Neural cell (in vitro differentiated cells): Measurements from ENCODE around the gene OR2AT4. TPM values are rescaled to one million over a fixed set of nuclear protein-coding genes. Genes with fewer than 3 reads are reported as not detected.

Source experiments
- H2AFZ ChIP-seq: fragments of 200-600, 300-800 bp; sonication (generic), shearing (Covaris generic); 2 replicates; pipeline ENCODE4 v1.6.0; 2014; ENCODE audit warnings: low read depth, mild to moderate bottlenecking, antibody characterized with exemption, low read length, moderate library complexity
- H3F3A ChIP-seq: fragments of 200-600 bp; shearing (Covaris generic); 2 replicates; pipeline ENCODE4 v1.6.1; 2016; ENCODE audit warnings: mild to moderate bottlenecking, moderate library complexity, mixed read lengths, antibody characterized with exemption, low read length; ENCODE audit not compliant: insufficient read depth, poor library complexity, severe bottlenecking
- H3K27ac ChIP-seq: fragments of 200-600, 300-800 bp; sonication (generic), shearing (Covaris generic); 2 replicates; pipeline ENCODE4 v1.5.1; 2014; ENCODE audit warnings: mild to moderate bottlenecking, low read length, moderate library complexity
- H3K27me3 ChIP-seq: fragments of 300-800, 200-600 bp; sonication (generic), shearing (Covaris generic); 2 replicates; pipeline ENCODE4 v1.6.0; 2014; ENCODE audit warnings: mild to moderate bottlenecking, low read depth, low read length, moderate library complexity; ENCODE audit not compliant: insufficient read depth
- H3K36me3 ChIP-seq: fragments of 300-800, 200-600 bp; sonication (generic), shearing (Covaris generic); 2 replicates; pipeline ENCODE4 v1.5.1; 2014; ENCODE audit warnings: mild to moderate bottlenecking, antibody characterized with exemption, low read length, moderate library complexity; ENCODE audit not compliant: insufficient read depth
- H3K4me2 ChIP-seq: fragments of 300-800, 200-600 bp; sonication (generic), shearing (Covaris generic); 2 replicates; pipeline ENCODE4 v1.6.0; 2014; ENCODE audit warnings: mild to moderate bottlenecking, low read length
- H3K4me3 ChIP-seq: fragments of 300-800, 200-600 bp; sonication (generic), shearing (Covaris generic); 2 replicates; pipeline ENCODE4 v1.5.1; 2014; ENCODE audit warnings: mild to moderate bottlenecking, low read length, moderate library complexity
- H3K79me2 ChIP-seq: fragments of 200-600 bp; shearing (Covaris generic); replicated peaks from 2 replicates; pipeline ENCODE4 v1.6.0; 2014; ENCODE audit warnings: mild to moderate bottlenecking, low read length, moderate library complexity; ENCODE audit not compliant: insufficient read depth
- H3K9ac ChIP-seq: fragments of 300-800, 200-600 bp; sonication (generic), shearing (Covaris generic); 2 replicates; pipeline ENCODE4 v1.6.1; 2016; ENCODE audit warnings: mild to moderate bottlenecking, low read length, mixed read lengths
- H3K9me2 ChIP-seq: fragments of 200-600 bp; shearing (Covaris generic); 2 replicates; pipeline ENCODE4 v1.6.1; 2016; ENCODE audit warnings: mild to moderate bottlenecking, low read length, mixed read lengths; ENCODE audit not compliant: insufficient read depth
- H3K9me3 ChIP-seq: fragments of 200-600, 300-800 bp; sonication (generic), shearing (Covaris generic); 2 replicates; pipeline ENCODE4 v1.6.1; 2016; ENCODE audit warnings: mild to moderate bottlenecking, mixed run types, low read length, moderate library complexity, mixed read lengths
- H4K20me1 ChIP-seq: fragments of 200-600 bp; shearing (Covaris generic); 2 replicates; pipeline ENCODE4 v1.6.1; 2016; ENCODE audit warnings: mild to moderate bottlenecking, mixed run types; ENCODE audit not compliant: insufficient read depth
- EP300 ChIP-seq: fragments of 450-650 bp; conservative IDR thresholded peaks from 2 replicates; pipeline ENCODE4 v1.6.1; 2014; ENCODE audit warnings: antibody characterized with exemption, mild to moderate bottlenecking, moderate library complexity; ENCODE audit not compliant: poor library complexity, severe bottlenecking
- EZH2 ChIP-seq: fragments of 200-600, 300-800 bp; shearing (Covaris generic), sonication (generic); IDR thresholded peaks from 2 replicates; pipeline ENCODE4 v1.6.1; 2014; ENCODE audit warnings: antibody characterized with exemption, low read length, borderline replicate concordance, mild to moderate bottlenecking; ENCODE audit not compliant: insufficient read depth, poor library complexity, severe bottlenecking
- MXI1 ChIP-seq: fragments of 450-650 bp; conservative IDR thresholded peaks from 2 replicates; pipeline ENCODE4 v1.6.1; 2014; ENCODE audit warnings: antibody characterized with exemption, mild to moderate bottlenecking; ENCODE audit not compliant: poor library complexity, severe bottlenecking
- POLR2AphosphoS5 ChIP-seq: IDR thresholded peaks from 2 replicates; pipeline ENCODE4 v1.6.1; 2012
- RAD21 ChIP-seq: fragments of 450-650 bp; conservative IDR thresholded peaks from 2 replicates; pipeline ENCODE4 v1.6.1; 2014; ENCODE audit warnings: antibody characterized with exemption, mild to moderate bottlenecking, moderate library complexity
- SMC3 ChIP-seq: fragments of 450-650 bp; conservative IDR thresholded peaks from 2 replicates; pipeline ENCODE4 v1.6.1; 2014; ENCODE audit warnings: antibody characterized with exemption, mild to moderate bottlenecking, moderate library complexity; ENCODE audit not compliant: poor library complexity
- TAF1 ChIP-seq: IDR thresholded peaks from 2 replicates; pipeline ENCODE4 v1.6.1; 2012; ENCODE audit warnings: low read depth
- polyA plus RNA-seq: library from polyadenylated mRNA; depleted of rRNA; stranded (reverse); fragments of >200 nt; gene quantifications from 2 replicates; pipeline ENCODE4 v1.2.3, GENCODE V29; 2014
- TF ChIP-seq, protein P1 (sequence below): fragments of 450-650 bp; IDR thresholded peaks from 2 replicates; pipeline ENCODE4 v1.5.1; 2014; ENCODE audit warnings: antibody characterized with exemption, mild to moderate bottlenecking, moderate library complexity; ENCODE audit not compliant: poor library complexity, severe bottlenecking
- TF ChIP-seq, protein P2 (sequence below): IDR thresholded peaks from 2 replicates; pipeline ENCODE4 v1.6.1; 2012; ENCODE audit warnings: borderline replicate concordance

OR2AT4 gene
- polyA plus RNA-seq, 1 donor from 2014 or later: not detected

DNA sequence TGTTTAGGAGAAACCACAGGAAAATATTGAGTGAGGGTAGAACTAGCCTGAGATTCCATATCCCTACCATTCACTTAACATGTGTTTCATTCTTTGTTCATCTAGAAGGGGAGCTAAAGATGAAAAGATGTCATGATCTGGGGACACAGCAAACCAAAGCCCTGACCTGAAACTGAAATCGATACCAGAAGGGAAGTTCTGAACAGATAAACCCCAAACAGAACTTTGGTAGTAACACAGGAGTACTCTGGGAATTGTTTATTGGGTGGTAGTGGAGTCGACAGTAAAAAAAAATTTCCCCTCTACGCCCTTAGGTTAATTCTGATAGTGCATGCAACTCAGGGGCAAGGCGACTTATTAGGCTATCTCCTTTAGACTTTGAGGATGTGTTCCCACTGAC lies 27.2 kb downstream of the OR2AT4 start:
- Histone ChIP-seq H3K9me3 (no peaks in the 10 kb centered on the region), H3K4me3 (no peak overlapping the region), H3F3A (no peaks in the 10 kb centered on the region), H4K20me1 (no peaks in the 10 kb centered on the region), H3K27ac (no peak overlapping the region), H3K4me2 (no peak overlapping the region), H2AFZ (no peak overlapping the region), H3K9ac (no peak overlapping the region), H3K36me3 (no peaks in the 10 kb centered on the region), H3K27me3 (no peaks in the 10 kb centered on the region), H3K79me2 (no peaks in the 10 kb centered on the region), H3K9me2 (no peaks in the 10 kb centered on the region)
- no peak for TF ChIP-seq MXI1
- TF ChIP-seq, protein P1, sequence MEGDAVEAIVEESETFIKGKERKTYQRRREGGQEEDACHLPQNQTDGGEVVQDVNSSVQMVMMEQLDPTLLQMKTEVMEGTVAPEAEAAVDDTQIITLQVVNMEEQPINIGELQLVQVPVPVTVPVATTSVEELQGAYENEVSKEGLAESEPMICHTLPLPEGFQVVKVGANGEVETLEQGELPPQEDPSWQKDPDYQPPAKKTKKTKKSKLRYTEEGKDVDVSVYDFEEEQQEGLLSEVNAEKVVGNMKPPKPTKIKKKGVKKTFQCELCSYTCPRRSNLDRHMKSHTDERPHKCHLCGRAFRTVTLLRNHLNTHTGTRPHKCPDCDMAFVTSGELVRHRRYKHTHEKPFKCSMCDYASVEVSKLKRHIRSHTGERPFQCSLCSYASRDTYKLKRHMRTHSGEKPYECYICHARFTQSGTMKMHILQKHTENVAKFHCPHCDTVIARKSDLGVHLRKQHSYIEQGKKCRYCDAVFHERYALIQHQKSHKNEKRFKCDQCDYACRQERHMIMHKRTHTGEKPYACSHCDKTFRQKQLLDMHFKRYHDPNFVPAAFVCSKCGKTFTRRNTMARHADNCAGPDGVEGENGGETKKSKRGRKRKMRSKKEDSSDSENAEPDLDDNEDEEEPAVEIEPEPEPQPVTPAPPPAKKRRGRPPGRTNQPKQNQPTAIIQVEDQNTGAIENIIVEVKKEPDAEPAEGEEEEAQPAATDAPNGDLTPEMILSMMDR: no peak
- no peak for TF ChIP-seq POLR2AphosphoS5
- no peak for TF ChIP-seq EZH2
- no peak for TF ChIP-seq RAD21
- no peak for TF ChIP-seq TAF1
- TF ChIP-seq, protein P2, sequence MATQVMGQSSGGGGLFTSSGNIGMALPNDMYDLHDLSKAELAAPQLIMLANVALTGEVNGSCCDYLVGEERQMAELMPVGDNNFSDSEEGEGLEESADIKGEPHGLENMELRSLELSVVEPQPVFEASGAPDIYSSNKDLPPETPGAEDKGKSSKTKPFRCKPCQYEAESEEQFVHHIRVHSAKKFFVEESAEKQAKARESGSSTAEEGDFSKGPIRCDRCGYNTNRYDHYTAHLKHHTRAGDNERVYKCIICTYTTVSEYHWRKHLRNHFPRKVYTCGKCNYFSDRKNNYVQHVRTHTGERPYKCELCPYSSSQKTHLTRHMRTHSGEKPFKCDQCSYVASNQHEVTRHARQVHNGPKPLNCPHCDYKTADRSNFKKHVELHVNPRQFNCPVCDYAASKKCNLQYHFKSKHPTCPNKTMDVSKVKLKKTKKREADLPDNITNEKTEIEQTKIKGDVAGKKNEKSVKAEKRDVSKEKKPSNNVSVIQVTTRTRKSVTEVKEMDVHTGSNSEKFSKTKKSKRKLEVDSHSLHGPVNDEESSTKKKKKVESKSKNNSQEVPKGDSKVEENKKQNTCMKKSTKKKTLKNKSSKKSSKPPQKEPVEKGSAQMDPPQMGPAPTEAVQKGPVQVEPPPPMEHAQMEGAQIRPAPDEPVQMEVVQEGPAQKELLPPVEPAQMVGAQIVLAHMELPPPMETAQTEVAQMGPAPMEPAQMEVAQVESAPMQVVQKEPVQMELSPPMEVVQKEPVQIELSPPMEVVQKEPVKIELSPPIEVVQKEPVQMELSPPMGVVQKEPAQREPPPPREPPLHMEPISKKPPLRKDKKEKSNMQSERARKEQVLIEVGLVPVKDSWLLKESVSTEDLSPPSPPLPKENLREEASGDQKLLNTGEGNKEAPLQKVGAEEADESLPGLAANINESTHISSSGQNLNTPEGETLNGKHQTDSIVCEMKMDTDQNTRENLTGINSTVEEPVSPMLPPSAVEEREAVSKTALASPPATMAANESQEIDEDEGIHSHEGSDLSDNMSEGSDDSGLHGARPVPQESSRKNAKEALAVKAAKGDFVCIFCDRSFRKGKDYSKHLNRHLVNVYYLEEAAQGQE: no peak
- no peak for TF ChIP-seq EP300
- TF ChIP-seq SMC3: no peak

DNA sequence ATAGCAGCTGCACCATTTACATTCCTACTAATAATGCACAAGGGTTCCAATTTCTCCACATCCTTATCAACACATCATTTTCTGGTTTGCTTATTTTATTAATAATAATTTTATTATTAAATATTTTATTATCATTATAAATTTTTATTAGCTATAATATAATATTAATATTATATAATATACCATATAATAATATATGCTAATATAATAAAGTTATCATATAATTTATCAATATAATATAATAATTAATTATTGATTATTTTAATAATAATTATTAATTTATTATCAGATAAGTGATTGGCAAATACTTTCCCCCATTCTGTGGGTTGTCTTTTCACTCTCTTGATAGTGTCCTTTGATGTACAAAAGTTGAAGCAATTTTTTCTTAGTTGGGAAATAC lies 27.7 kb downstream of the OR2AT4 start:
- no peak for TF ChIP-seq EZH2
- no peak for TF ChIP-seq RAD21
- TF ChIP-seq, protein P2: no peak
- TF ChIP-seq POLR2AphosphoS5: no peak
- no peak for TF ChIP-seq SMC3
- TF ChIP-seq, protein P1: no peak
- TF ChIP-seq TAF1: no peak
- no peak for TF ChIP-seq MXI1
- TF ChIP-seq EP300: no peak
- Histone ChIP-seq H3K27ac (no peak overlapping the region), H3K9ac (no peak overlapping the region), H3K79me2 (no peaks in the 10 kb centered on the region), H3K4me2 (no peak overlapping the region), H3K4me3 (no peak overlapping the region), H3K27me3 (no peaks in the 10 kb centered on the region), H3K9me2 (no peaks in the 10 kb centered on the region), H2AFZ (no peak overlapping the region), H4K20me1 (no peaks in the 10 kb centered on the region), H3F3A (no peaks in the 10 kb centered on the region), H3K36me3 (no peaks in the 10 kb centered on the region), H3K9me3 (no peaks in the 10 kb centered on the region)
